ENCODE results near the gene AKNA.

DNA sequence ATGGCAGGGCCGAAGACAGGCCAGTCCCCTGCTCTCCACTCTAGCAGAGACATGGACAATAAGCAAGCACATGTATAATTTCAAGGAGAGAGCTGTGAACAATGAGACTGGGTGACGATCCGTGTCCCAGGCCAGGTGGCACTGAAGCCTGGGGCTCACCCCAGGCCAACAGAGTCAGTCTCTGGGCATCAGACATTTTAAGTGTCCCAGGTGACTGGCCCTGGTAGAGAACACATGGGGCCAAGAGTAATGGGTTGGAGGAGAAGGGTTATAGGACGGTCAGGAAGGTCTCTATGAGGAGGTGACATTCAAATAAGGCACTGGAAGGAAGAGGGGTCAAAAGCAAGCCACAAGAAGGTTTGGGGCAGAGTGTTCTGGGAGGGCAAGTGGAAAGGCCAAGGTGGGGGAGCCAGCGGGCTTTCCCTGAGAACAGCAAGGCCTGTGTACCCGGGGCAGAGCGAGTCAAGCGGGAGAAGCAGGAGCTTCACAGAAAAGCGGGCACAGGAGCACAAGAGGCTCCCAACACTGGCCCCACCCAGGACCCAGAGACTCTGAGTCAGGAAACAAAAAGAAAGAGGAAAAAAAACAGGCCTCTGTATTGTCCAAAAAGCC is 1.1 kb upstream of the AKNA start:
- TF ChIP-seq, protein P1, sequence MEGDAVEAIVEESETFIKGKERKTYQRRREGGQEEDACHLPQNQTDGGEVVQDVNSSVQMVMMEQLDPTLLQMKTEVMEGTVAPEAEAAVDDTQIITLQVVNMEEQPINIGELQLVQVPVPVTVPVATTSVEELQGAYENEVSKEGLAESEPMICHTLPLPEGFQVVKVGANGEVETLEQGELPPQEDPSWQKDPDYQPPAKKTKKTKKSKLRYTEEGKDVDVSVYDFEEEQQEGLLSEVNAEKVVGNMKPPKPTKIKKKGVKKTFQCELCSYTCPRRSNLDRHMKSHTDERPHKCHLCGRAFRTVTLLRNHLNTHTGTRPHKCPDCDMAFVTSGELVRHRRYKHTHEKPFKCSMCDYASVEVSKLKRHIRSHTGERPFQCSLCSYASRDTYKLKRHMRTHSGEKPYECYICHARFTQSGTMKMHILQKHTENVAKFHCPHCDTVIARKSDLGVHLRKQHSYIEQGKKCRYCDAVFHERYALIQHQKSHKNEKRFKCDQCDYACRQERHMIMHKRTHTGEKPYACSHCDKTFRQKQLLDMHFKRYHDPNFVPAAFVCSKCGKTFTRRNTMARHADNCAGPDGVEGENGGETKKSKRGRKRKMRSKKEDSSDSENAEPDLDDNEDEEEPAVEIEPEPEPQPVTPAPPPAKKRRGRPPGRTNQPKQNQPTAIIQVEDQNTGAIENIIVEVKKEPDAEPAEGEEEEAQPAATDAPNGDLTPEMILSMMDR (IDR thresholded peaks at IDR 0.05 in 2 of 3, conservative IDR thresholded peaks at IDR 0.05 in 1 of 3; ENCODE audit: borderline replicate concordance in 1 of 3, insufficient read depth in 1 of 3, low read depth in 2 of 3, low read length in 2 of 3): no peak
- TF ChIP-seq REST (IDR thresholded peaks at IDR 0.05; ENCODE audit: low read depth) (no peak), RAD21 (IDR thresholded peaks at IDR 0.05; ENCODE audit: low read depth) (no peak), POLR2A (IDR thresholded peaks at IDR 0.05; ENCODE audit: borderline replicate concordance, extremely low read depth, insufficient read depth, insufficient read length) (no peak), MAX (IDR thresholded peaks at IDR 0.05) (no peak), ZBTB33 (IDR thresholded peaks at IDR 0.05; ENCODE audit: extremely low read depth, insufficient replicate concordance, low read length) (no peak), SIN3A (IDR thresholded peaks at IDR 0.05; ENCODE audit: low read depth) (no peak), ZFX (IDR thresholded peaks at IDR 0.05) (no peak), POLR2AphosphoS5 (IDR thresholded peaks at IDR 0.05; ENCODE audit: low read depth, low read length) (no peak)
- TF ChIP-seq, protein P2, sequence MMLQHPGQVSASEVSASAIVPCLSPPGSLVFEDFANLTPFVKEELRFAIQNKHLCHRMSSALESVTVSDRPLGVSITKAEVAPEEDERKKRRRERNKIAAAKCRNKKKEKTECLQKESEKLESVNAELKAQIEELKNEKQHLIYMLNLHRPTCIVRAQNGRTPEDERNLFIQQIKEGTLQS (IDR thresholded peaks at IDR 0.05): no peak
